WTC11 (cell line): ENCODE data around the gene PLPP4. TPM values are rescaled to one million over a fixed set of nuclear protein-coding genes. Genes with fewer than 3 reads are reported as not detected.

Experiments used
- ATAC-seq: fragments of 200-7000 bp; cut with Tn5 transposase; 2 replicates; pipeline ENCODE4 v1.10.0; 2021; ENCODE audit warnings: mild to moderate bottlenecking, moderate library complexity
- CTCF ChIA-PET: fragments of 300-600 bp; sonication (Branson Sonifier 250); formaldehyde crosslinking; loops from one replicate; lab custom pipeline; 2021; ENCODE audit warnings: antibody characterized with exemption; lab: Charles Lee
- POLR2A ChIA-PET: fragments of 350-600 bp; sonication (Branson Sonifier 250); formaldehyde crosslinking; loops from one replicate; lab custom pipeline; 2021; ENCODE audit warnings: antibody characterized with exemption; lab: Charles Lee
- DNase-seq: peaks from one replicate; pipeline ENCODE4 v3.0.0; 2021; ENCODE audit warnings: low spot score
- H3K27ac Mint-ChIP-seq: 2 replicates; pipeline ENCODE4 v1.8.0; 2021; ENCODE audit warnings: mixed read lengths
- H3K27me3 Mint-ChIP-seq: 2 replicates; pipeline ENCODE4 v1.8.0; 2021; ENCODE audit warnings: low read depth, mild to moderate bottlenecking, moderate library complexity, mixed read lengths
- H3K36me3 Mint-ChIP-seq: 2 replicates; pipeline ENCODE4 v1.8.0; 2021; ENCODE audit warnings: mixed read lengths
- H3K4me1 Mint-ChIP-seq: 2 replicates; pipeline ENCODE4 v1.8.0; 2022; ENCODE audit warnings: mixed read lengths
- H3K4me3 Mint-ChIP-seq: 2 replicates; pipeline ENCODE4 v1.8.0; 2021; ENCODE audit warnings: mild to moderate bottlenecking, moderate library complexity, mixed read lengths
- H3K9me3 Mint-ChIP-seq: 2 replicates; pipeline ENCODE4 v1.8.0; 2021; ENCODE audit warnings: mixed read lengths
- ATF1 ChIP-seq: sonication (generic); formaldehyde crosslinking; IDR thresholded peaks from 2 replicates; pipeline ENCODE4 v1.8.1; 2023; ENCODE audit warnings: mild to moderate bottlenecking, moderate library complexity, missing genetic modification reagents
- CREM ChIP-seq: sonication (generic); formaldehyde crosslinking; IDR thresholded peaks from 2 replicates; pipeline ENCODE4 v1.8.1; 2022; ENCODE audit warnings: mild to moderate bottlenecking, missing genetic modification reagents, moderate library complexity
- E2F5 ChIP-seq: sonication (generic); formaldehyde crosslinking; IDR thresholded peaks from 2 replicates; pipeline ENCODE4 v1.8.1; 2022; ENCODE audit warnings: mild to moderate bottlenecking, moderate library complexity, missing genetic modification reagents
- EMX1 ChIP-seq: fragments of 250-450 bp; sonication (Bioruptor Pico); IDR thresholded peaks from 2 replicates; pipeline ENCODE4 v1.8.0; 2021; ENCODE audit warnings: mild to moderate bottlenecking
- FOXK1 ChIP-seq: sonication (generic); formaldehyde crosslinking; IDR thresholded peaks from 2 replicates; pipeline ENCODE4 v1.8.0; 2022; ENCODE audit warnings: mild to moderate bottlenecking, moderate library complexity, missing genetic modification reagents
- FOXP1 ChIP-seq: sonication (generic); formaldehyde crosslinking; IDR thresholded peaks from 2 replicates; pipeline ENCODE4 v1.8.0; 2022; ENCODE audit warnings: missing genetic modification reagents, mild to moderate bottlenecking, moderate library complexity, borderline replicate concordance
- HMGA2 ChIP-seq: fragments of 250-450 bp; sonication (Bioruptor Pico); IDR thresholded peaks from 2 replicates; pipeline ENCODE4 v1.4.0; 2021; ENCODE audit warnings: mild to moderate bottlenecking, moderate library complexity
- NFE2L1 ChIP-seq: sonication (generic); formaldehyde crosslinking; IDR thresholded peaks from 2 replicates; pipeline ENCODE4 v1.8.1; 2023; ENCODE audit warnings: missing genetic modification reagents
- NR2C2 ChIP-seq: sonication (generic); formaldehyde crosslinking; IDR thresholded peaks from 2 replicates; pipeline ENCODE4 v1.8.0; 2022; ENCODE audit warnings: mild to moderate bottlenecking, missing genetic modification reagents
- PRRX2 ChIP-seq: fragments of 250-450 bp; sonication (Bioruptor Pico); IDR thresholded peaks from 2 replicates; pipeline ENCODE4 v1.8.0; 2021; ENCODE audit warnings: mild to moderate bottlenecking
- RORB ChIP-seq: fragments of 250-450 bp; sonication (Bioruptor Pico); IDR thresholded peaks from 2 replicates; pipeline ENCODE4 v1.9.0; 2021; ENCODE audit warnings: mild to moderate bottlenecking
- TEAD1 ChIP-seq: sonication (generic); formaldehyde crosslinking; IDR thresholded peaks from 2 replicates; pipeline ENCODE4 v1.8.0; 2022; ENCODE audit warnings: mild to moderate bottlenecking, missing genetic modification reagents
- TEAD4 ChIP-seq: sonication (generic); formaldehyde crosslinking; IDR thresholded peaks from 2 replicates; pipeline ENCODE4 v1.8.0; 2022; ENCODE audit warnings: mild to moderate bottlenecking, missing genetic modification reagents
- ZNF263 ChIP-seq: sonication (generic); formaldehyde crosslinking; IDR thresholded peaks from 2 replicates; pipeline ENCODE4 v1.8.1; 2022; ENCODE audit warnings: low read depth, mild to moderate bottlenecking, moderate library complexity, missing genetic modification reagents
- ZNF317 ChIP-seq: sonication (generic); formaldehyde crosslinking; IDR thresholded peaks from 2 replicates; pipeline ENCODE4 v1.8.1; 2023; ENCODE audit warnings: low read depth, mild to moderate bottlenecking, moderate library complexity, missing genetic modification reagents, borderline replicate concordance
- ZNF512 ChIP-seq: sonication (generic); formaldehyde crosslinking; IDR thresholded peaks from 2 replicates; pipeline ENCODE4 v1.8.1; 2022; ENCODE audit warnings: missing genetic modification reagents, borderline replicate concordance
- total RNA-seq: library from RNA; stranded (reverse); gene quantifications from 3 replicates; pipeline ENCODE4 v1.2.3, GENCODE V29; 2021
- TF ChIP-seq, protein P1 (sequence below): sonication (generic); formaldehyde crosslinking; IDR thresholded peaks from 2 replicates; pipeline ENCODE4 v1.8.0; 2022; ENCODE audit warnings: mild to moderate bottlenecking, missing genetic modification reagents
- TF ChIP-seq, protein P2 (sequence below): fragments of 250-450 bp; sonication (Bioruptor Pico); IDR thresholded peaks from 2 replicates; pipeline ENCODE4 v1.9.0; 2021; ENCODE audit warnings: mild to moderate bottlenecking
- TF ChIP-seq, protein P3 (sequence below): fragments of 250-450 bp; sonication (Bioruptor Pico); IDR thresholded peaks from 2 replicates; pipeline ENCODE4 v1.9.0; 2021; ENCODE audit warnings: mild to moderate bottlenecking
- TF ChIP-seq, protein P4 (sequence below): sonication (generic); formaldehyde crosslinking; IDR thresholded peaks from 2 replicates; pipeline ENCODE4 v1.8.0; 2022; ENCODE audit warnings: mild to moderate bottlenecking, missing genetic modification reagents
- TF ChIP-seq, protein P5 (sequence below): sonication (generic); formaldehyde crosslinking; IDR thresholded peaks from 2 replicates; pipeline ENCODE4 v1.8.1; 2023; ENCODE audit warnings: mild to moderate bottlenecking, missing genetic modification reagents, moderate library complexity
- TF ChIP-seq, protein P6 (sequence below): sonication (generic); formaldehyde crosslinking; IDR thresholded peaks from 2 replicates; pipeline ENCODE4 v1.8.1; 2023; ENCODE audit warnings: mild to moderate bottlenecking, missing genetic modification reagents, moderate library complexity

Gene PLPP4
- total RNA-seq, 1 experiment from 2014 or later: 0.15 TPM

- TF ChIP-seq, protein P1, sequence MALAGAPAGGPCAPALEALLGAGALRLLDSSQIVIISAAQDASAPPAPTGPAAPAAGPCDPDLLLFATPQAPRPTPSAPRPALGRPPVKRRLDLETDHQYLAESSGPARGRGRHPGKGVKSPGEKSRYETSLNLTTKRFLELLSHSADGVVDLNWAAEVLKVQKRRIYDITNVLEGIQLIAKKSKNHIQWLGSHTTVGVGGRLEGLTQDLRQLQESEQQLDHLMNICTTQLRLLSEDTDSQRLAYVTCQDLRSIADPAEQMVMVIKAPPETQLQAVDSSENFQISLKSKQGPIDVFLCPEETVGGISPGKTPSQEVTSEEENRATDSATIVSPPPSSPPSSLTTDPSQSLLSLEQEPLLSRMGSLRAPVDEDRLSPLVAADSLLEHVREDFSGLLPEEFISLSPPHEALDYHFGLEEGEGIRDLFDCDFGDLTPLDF (CRISPR knock-in tag): no peak
- TF ChIP-seq ZNF263 (CRISPR knock-in tag) (no peak), ZNF512 (CRISPR knock-in tag) (no peak), CREM (no peak), ATF1 (CRISPR knock-in tag) (no peak), NR2C2 (no peak)
- TF ChIP-seq, protein P2, sequence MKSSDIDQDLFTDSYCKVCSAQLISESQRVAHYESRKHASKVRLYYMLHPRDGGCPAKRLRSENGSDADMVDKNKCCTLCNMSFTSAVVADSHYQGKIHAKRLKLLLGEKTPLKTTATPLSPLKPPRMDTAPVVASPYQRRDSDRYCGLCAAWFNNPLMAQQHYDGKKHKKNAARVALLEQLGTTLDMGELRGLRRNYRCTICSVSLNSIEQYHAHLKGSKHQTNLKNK: no peak
- TF ChIP-seq, protein P3, sequence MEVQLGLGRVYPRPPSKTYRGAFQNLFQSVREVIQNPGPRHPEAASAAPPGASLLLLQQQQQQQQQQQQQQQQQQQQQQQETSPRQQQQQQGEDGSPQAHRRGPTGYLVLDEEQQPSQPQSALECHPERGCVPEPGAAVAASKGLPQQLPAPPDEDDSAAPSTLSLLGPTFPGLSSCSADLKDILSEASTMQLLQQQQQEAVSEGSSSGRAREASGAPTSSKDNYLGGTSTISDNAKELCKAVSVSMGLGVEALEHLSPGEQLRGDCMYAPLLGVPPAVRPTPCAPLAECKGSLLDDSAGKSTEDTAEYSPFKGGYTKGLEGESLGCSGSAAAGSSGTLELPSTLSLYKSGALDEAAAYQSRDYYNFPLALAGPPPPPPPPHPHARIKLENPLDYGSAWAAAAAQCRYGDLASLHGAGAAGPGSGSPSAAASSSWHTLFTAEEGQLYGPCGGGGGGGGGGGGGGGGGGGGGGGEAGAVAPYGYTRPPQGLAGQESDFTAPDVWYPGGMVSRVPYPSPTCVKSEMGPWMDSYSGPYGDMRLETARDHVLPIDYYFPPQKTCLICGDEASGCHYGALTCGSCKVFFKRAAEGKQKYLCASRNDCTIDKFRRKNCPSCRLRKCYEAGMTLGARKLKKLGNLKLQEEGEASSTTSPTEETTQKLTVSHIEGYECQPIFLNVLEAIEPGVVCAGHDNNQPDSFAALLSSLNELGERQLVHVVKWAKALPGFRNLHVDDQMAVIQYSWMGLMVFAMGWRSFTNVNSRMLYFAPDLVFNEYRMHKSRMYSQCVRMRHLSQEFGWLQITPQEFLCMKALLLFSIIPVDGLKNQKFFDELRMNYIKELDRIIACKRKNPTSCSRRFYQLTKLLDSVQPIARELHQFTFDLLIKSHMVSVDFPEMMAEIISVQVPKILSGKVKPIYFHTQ (CRISPR knock-in tag): no peak
- TF ChIP-seq, protein P4, sequence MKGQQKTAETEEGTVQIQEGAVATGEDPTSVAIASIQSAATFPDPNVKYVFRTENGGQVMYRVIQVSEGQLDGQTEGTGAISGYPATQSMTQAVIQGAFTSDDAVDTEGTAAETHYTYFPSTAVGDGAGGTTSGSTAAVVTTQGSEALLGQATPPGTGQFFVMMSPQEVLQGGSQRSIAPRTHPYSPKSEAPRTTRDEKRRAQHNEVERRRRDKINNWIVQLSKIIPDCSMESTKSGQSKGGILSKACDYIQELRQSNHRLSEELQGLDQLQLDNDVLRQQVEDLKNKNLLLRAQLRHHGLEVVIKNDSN (CRISPR knock-in tag): no peak
- TF ChIP-seq, protein P5, sequence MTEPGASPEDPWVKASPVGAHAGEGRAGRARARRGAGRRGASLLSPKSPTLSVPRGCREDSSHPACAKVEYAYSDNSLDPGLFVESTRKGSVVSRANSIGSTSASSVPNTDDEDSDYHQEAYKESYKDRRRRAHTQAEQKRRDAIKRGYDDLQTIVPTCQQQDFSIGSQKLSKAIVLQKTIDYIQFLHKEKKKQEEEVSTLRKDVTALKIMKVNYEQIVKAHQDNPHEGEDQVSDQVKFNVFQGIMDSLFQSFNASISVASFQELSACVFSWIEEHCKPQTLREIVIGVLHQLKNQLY (CRISPR knock-in tag): no peak
Observed at GRCh38 chr10:120460776-120461175, 3.7 kb downstream of the PLPP4 start (continued).

GRCh38 chr10:120462018-120462682, 5.1 kb downstream of the PLPP4 start:
- no peaks in the 10 kb centered on the region for H3K36me3 Mint-ChIP-seq
- H3K27me3 Mint-ChIP-seq: peaks cover 45% of the 10 kb centered on the region
- no peak for ATAC-seq
- ChIA-PET POLR2A (no interaction called here), CTCF (no interaction called here)
- no peaks in the 10 kb centered on the region for H3K9me3 Mint-ChIP-seq
- H3K27ac Mint-ChIP-seq: no peak overlapping the region
- H3K4me3 Mint-ChIP-seq: no peak overlapping the region
- DNase-seq: no peak
- H3K4me1 Mint-ChIP-seq: peaks cover 3% of the 10 kb centered on the region; the same call in 1 of the 2 replicates
- TF ChIP-seq FOXK1 (CRISPR knock-in tag): no peak
- TF ChIP-seq EMX1: no peak
- no peak for TF ChIP-seq RORB
- TF ChIP-seq TEAD4 (CRISPR knock-in tag): no peak
- TF ChIP-seq, protein P6, sequence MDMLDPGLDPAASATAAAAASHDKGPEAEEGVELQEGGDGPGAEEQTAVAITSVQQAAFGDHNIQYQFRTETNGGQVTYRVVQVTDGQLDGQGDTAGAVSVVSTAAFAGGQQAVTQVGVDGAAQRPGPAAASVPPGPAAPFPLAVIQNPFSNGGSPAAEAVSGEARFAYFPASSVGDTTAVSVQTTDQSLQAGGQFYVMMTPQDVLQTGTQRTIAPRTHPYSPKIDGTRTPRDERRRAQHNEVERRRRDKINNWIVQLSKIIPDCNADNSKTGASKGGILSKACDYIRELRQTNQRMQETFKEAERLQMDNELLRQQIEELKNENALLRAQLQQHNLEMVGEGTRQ (CRISPR knock-in tag): no peak
- no peak for TF ChIP-seq TEAD1 (CRISPR knock-in tag)
- TF ChIP-seq FOXP1 (CRISPR knock-in tag): no peak
- TF ChIP-seq E2F5 (CRISPR knock-in tag): no peak
- TF ChIP-seq PRRX2 (CRISPR knock-in tag): no peak
- TF ChIP-seq HMGA2 (CRISPR knock-in tag): no peak
- no peak for TF ChIP-seq NFE2L1 (CRISPR knock-in tag)
- TF ChIP-seq ZNF317 (CRISPR knock-in tag): no peak
